NB4 (cell line): ENCODE measurements around the gene GZMA.

Experiments used
- POLR2A ChIP-seq: IDR thresholded peaks from 2 replicates; pipeline ENCODE4 v1.6.1; 2011; ENCODE audit warnings: mild to moderate bottlenecking; ENCODE audit not compliant: insufficient read length; ENCODE audit errors: extremely low read depth
- TF ChIP-seq, protein P1 (sequence below): IDR thresholded peaks from one replicate; pipeline ENCODE4 v1.5.1; 2012; ENCODE audit warnings: low read depth, low read length
- TF ChIP-seq, protein P2 (sequence below): IDR thresholded peaks from 2 replicates; pipeline ENCODE4 v1.6.1; 2011; ENCODE audit warnings: low read depth, low read length

DNA sequence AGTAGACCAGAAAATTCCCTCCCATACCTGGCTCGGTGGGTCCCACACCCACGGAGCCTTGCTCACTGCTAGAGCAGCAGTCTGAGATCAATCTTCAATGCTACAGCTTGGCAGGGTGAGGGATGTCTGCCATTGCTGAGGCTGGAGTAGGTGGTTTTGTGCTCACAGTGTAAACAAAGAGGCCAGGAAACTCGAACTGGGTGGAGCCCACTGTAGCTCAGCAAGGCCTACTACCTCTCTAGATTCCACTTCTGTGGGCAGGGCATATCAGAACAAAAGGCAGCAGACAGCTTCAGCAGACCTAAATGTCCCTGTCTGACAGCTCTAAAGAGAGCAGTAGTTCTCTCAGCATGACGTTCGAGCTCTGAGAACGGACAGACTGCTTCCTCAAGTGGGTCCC is 5.6 kb upstream of the GZMA start:
- TF ChIP-seq, protein P1, sequence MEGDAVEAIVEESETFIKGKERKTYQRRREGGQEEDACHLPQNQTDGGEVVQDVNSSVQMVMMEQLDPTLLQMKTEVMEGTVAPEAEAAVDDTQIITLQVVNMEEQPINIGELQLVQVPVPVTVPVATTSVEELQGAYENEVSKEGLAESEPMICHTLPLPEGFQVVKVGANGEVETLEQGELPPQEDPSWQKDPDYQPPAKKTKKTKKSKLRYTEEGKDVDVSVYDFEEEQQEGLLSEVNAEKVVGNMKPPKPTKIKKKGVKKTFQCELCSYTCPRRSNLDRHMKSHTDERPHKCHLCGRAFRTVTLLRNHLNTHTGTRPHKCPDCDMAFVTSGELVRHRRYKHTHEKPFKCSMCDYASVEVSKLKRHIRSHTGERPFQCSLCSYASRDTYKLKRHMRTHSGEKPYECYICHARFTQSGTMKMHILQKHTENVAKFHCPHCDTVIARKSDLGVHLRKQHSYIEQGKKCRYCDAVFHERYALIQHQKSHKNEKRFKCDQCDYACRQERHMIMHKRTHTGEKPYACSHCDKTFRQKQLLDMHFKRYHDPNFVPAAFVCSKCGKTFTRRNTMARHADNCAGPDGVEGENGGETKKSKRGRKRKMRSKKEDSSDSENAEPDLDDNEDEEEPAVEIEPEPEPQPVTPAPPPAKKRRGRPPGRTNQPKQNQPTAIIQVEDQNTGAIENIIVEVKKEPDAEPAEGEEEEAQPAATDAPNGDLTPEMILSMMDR = no peak
- no peak for TF ChIP-seq POLR2A
- TF ChIP-seq, protein P2, sequence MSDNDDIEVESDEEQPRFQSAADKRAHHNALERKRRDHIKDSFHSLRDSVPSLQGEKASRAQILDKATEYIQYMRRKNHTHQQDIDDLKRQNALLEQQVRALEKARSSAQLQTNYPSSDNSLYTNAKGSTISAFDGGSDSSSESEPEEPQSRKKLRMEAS = no peak
